Right atrium auricular region (tissue), 2 donors: Measurements from ENCODE around the gene CACNG6. TPM values are rescaled to one million over a fixed set of nuclear protein-coding genes. Genes with fewer than 3 reads are reported as not detected.

Source experiments
- DNase-seq: peaks from one replicate; pipeline ENCODE4 v3.0.0-alpha.2; 2019; ENCODE audit warnings: low spot score
- H3K27ac ChIP-seq, 2 donors: fragments of 200-600 bp; sonication (generic); 1 replicate in 1 of 2; 2 replicates in 1 of 2; pipeline ENCODE4 v1.5.1; 2016 to 2019
- H3K27me3 ChIP-seq, 2 donors: fragments of 200-600 bp; sonication (generic); one replicate each; pipeline versions ENCODE4 v1.5.1 to v1.6.0; 2017 to 2019
- H3K36me3 ChIP-seq: fragments of 200-600 bp; sonication (generic); one replicate; pipeline ENCODE4 v1.5.1; 2016
- H3K4me1 ChIP-seq, 2 donors: fragments of 200-600 bp; sonication (generic); one replicate each; pipeline versions ENCODE4 v1.5.1 to v1.6.0; 2017 to 2019
- H3K4me3 ChIP-seq, 2 donors: fragments of 200-600 bp; sonication (generic); 1 replicate in 1 of 2; 2 replicates in 1 of 2; pipeline ENCODE4 v1.5.1; 2017 to 2019; ENCODE audit warnings: mild to moderate bottlenecking in 1 of 2, moderate library complexity in 1 of 2
- H3K9me3 ChIP-seq, 2 donors: fragments of 200-600 bp; sonication (generic); one replicate each; pipeline ENCODE4 v1.5.1; 2019
- CTCF ChIP-seq, 2 donors: fragments of 200-600 bp; sonication (generic); IDR thresholded peaks; one replicate each; pipeline ENCODE4 v1.5.1; 2019; ENCODE audit warnings: antibody characterized with exemption in 2 of 2
- total RNA-seq, 2 donors: library from RNA; depleted of rRNA; stranded (reverse); fragments of >200 nt; gene quantifications; one replicate each; pipeline ENCODE4 v1.1.0, GENCODE V29; 2016

CACNG6 gene
- total RNA-seq, 2 donors from 2014 or later = 0.31 TPM; not detected in 1

- Histone ChIP-seq H3K9me3 (no peaks in the 10 kb centered on the region), H3K4me1 (no peaks in the 10 kb centered on the region), H3K4me3 (no peak overlapping the region), H3K27me3 (no peaks in the 10 kb centered on the region), H3K27ac (no peak overlapping the region), H3K36me3 (no peaks in the 10 kb centered on the region)
- no peak for TF ChIP-seq CTCF (IDR thresholded peaks at IDR 0.05)
- DNase-seq = no peak
These were observed 19.0 kb downstream of the CACNG6 start for GRCh38 chr19:54010474-54010873.

GRCh38 chr19:54011507-54012211 lies 20.2 kb downstream of the CACNG6 start:
- Histone ChIP-seq H3K27me3 (no peaks in the 10 kb centered on the region), H3K4me3 (no peak overlapping the region), H3K27ac (no peak overlapping the region), H3K9me3 (no peaks in the 10 kb centered on the region), H3K36me3 (no peaks in the 10 kb centered on the region), H3K4me1 (no peaks in the 10 kb centered on the region)
- no peak for DNase-seq
- TF ChIP-seq CTCF (IDR thresholded peaks at IDR 0.05) = no peak

- Histone ChIP-seq H3K4me1 (no peaks in the 10 kb centered on the region), H3K27ac (no peak overlapping the region), H3K36me3 (no peaks in the 10 kb centered on the region), H3K4me3 (no peak overlapping the region), H3K27me3 (no peaks in the 10 kb centered on the region), H3K9me3 (no peaks in the 10 kb centered on the region)
- no peak for TF ChIP-seq CTCF (IDR thresholded peaks at IDR 0.05)
- no peak for DNase-seq
These were observed 22.4 kb downstream of the CACNG6 start for GRCh38 chr19:54013866-54014265.

GRCh38 chr19:54014920-54015560 lies 23.6 kb downstream of the CACNG6 start:
- Histone ChIP-seq H3K9me3 (no peaks in the 10 kb centered on the region), H3K36me3 (no peaks in the 10 kb centered on the region), H3K27me3 (no peaks in the 10 kb centered on the region), H3K27ac (no peak overlapping the region), H3K4me1 (no peaks in the 10 kb centered on the region), H3K4me3 (no peak overlapping the region)
- no peak for TF ChIP-seq CTCF (IDR thresholded peaks at IDR 0.05)
- no peak for DNase-seq

GRCh38 chr19:54017261-54017660 lies 25.8 kb downstream of the CACNG6 start:
- no peaks in the 10 kb centered on the region for H3K9me3 ChIP-seq
- H3K4me1 ChIP-seq = no peaks in the 10 kb centered on the region
- no peak for TF ChIP-seq CTCF (IDR thresholded peaks at IDR 0.05)
- no peaks in the 10 kb centered on the region for H3K27me3 ChIP-seq
- no peaks in the 10 kb centered on the region for H3K36me3 ChIP-seq
- no peak overlapping the region for H3K4me3 ChIP-seq
- no peak for DNase-seq
- H3K27ac ChIP-seq = no peak overlapping the region
